ENCODE results near the gene ZGRF1. TPM values are rescaled to one million over a fixed set of nuclear protein-coding genes. Genes with fewer than 3 reads are reported as not detected.

ZGRF1 gene
- total and polyA plus RNA-seq, 9 of the 15 experiments (the other 6 are each of a cell fraction or from before 2014, with no cell fraction given): 8.8 to 35.2 (median 22.0) TPM

- TF ChIP-seq JUN (IDR thresholded peaks at IDR 0.05; ENCODE audit: borderline replicate concordance, low read depth, low read length) (peak; percentile 72), JUN (CRISPR knock-in tag; IDR thresholded peaks at IDR 0.05; ENCODE audit: borderline replicate concordance) (no peak), NR2C1 (IDR thresholded peaks at IDR 0.05) (peak; percentile 65), NR2C1 (tag; IDR thresholded peaks at IDR 0.05) (peak; percentile 66)
These were observed 47.5 kb downstream of the ZGRF1 start (continued) for GRCh38 chr4:112589206-112589605.

GRCh38 chr4:112585977-112586736 lies 50.6 kb downstream of the ZGRF1 start:
- CTCF ChIA-PET (ENCODE audit: low intra/inter-chr PET ratio): no interaction called here
- no peak for FAIRE-seq
- no peak overlapping the region for H3K4me3 ChIP-seq
- 100% methylated on average over 1 of the region's 2 CpGs for WGBS (ENCODE audit: insufficient coverage, low coverage, missing lambda C conversion rate)
- no peaks in the 10 kb centered on the region for H3K9me3 ChIP-seq (replicated peaks; ENCODE audit: control insufficient read depth, insufficient read depth, low read depth, low read length)
- H3K9me1 ChIP-seq (ENCODE audit: control insufficient read depth, insufficient read depth, low read length): no peaks in the 10 kb centered on the region
- intact Hi-C loops (cut with micrococcal nuclease): no loop called here
- TF ChIP-seq ZNF121 (CRISPR knock-in tag; conservative IDR thresholded peaks at IDR 0.05) (peak; percentile 62), ZNF197 (CRISPR knock-in tag; IDR thresholded peaks at IDR 0.05; ENCODE audit: low read depth) (no peak), CBFB (CRISPR knock-in tag; IDR thresholded peaks at IDR 0.05) (no peak), PRPF4 (IDR thresholded peaks at IDR 0.05; ENCODE audit: insufficient read depth, low read depth, low read length, poor library complexity, severe bottlenecking) (no peak), MEF2D (tag; conservative IDR thresholded peaks at IDR 0.05; ENCODE audit: low read depth) (no peak), ZC3H4 (CRISPR knock-in tag; IDR thresholded peaks at IDR 0.05; ENCODE audit: borderline replicate concordance) (no peak)
- H3K79me2 ChIP-seq (ENCODE audit: control insufficient read depth, insufficient read depth, low read length): no peaks in the 10 kb centered on the region
- no peak overlapping the region for H3K9ac ChIP-seq (ENCODE audit: insufficient read depth in 1 of 2, low read depth in 2 of 2, low read length in 2 of 2)
- H3K36me3 ChIP-seq (ENCODE audit: control insufficient read depth, insufficient read depth, low read length): peaks cover 46% of the 10 kb centered on the region
- H3K4me1 ChIP-seq (replicated peaks in 1 of 2; ENCODE audit: control insufficient read depth in 2 of 2, insufficient read depth in 2 of 2, low read length in 2 of 2): no peaks in the 10 kb centered on the region
- BruUV-seq (replicated peaks): no TSS peak
- POLR2A ChIA-PET: interaction anchor here (1.0 kb wide), 1 partner anchor 13 kb away, joined by 3 read pairs; no protein-coding TSS in a partner anchor
- no peak for ATAC-seq
- in situ Hi-C loops (cut with MboI): no loop called here
- no peak overlapping the region for H2AFZ ChIP-seq (ENCODE audit: low read depth, low read length)
- no peak overlapping the region for H3K4me2 ChIP-seq (ENCODE audit: insufficient read depth, low read length)
- H3K27me3 ChIP-seq (ENCODE audit: control insufficient read depth in 2 of 2, insufficient read depth in 2 of 2, low read length in 2 of 2): no peaks in the 10 kb centered on the region
- H4K20me1 ChIP-seq (replicated peaks; ENCODE audit: control insufficient read depth, insufficient read depth, low read length): no peaks in the 10 kb centered on the region
- no peak overlapping the region for H3K27ac ChIP-seq (ENCODE audit: extremely low read depth, low read depth, low read length)
- no peak for DNase-seq (ENCODE audit: extremely low read depth in 1 of 4, low spot score in 3 of 4)
